K562 (cell line): ENCODE data around the gene RAD51AP2. TPM values are rescaled to one million over a fixed set of nuclear protein-coding genes. Genes with fewer than 3 reads are reported as not detected.
A peak's percentile ranks its signal among the peaks of the same experiment; 100 is the strongest.

Experiments
- ATAC-seq: fragments of 200-7000 bp; cut with Tn5 transposase; 3 replicates; pipeline ENCODE4 v1.9.1; 2020; ENCODE audit warnings: moderate library complexity
- BruUV-seq: library from RNA; stranded (reverse); fragments of 400-500 nt; replicated peaks from 2 replicates; lab custom pipeline; 2021; lab: Mats Ljungman, UMichigan
- CTCF ChIA-PET: fragments of 300-600 bp; formaldehyde crosslinking; extraction: SDS; loops from one replicate; lab custom pipeline; 2021; ENCODE audit warnings: low intra/inter-chr PET ratio; lab: Yijun Ruan, JAX
- POLR2A ChIA-PET: fragments of 300-600, 350-650 bp; sonication (Branson Sonifier 250); formaldehyde crosslinking; extraction: SDS; loops from one replicate; lab custom pipeline; 2021; ENCODE audit warnings: antibody characterized with exemption, inconsistent platforms; lab: Yijun Ruan, JAX
- DNase-seq, 4 experiments: peaks; one replicate each; pipeline versions ENCODE4 v3.0.0 to v3.0.0-alpha.2; 2011 to 2018; ENCODE audit warnings: low spot score in 3 of 4, mixed read lengths in 3 of 4; ENCODE audit errors: extremely low read depth in 1 of 4
- FAIRE-seq: peaks from 2 replicates; lab custom pipeline; 2011; peaks lifted over from hg19 to GRCh38; lab: Jason Lieb, UNC
- H2AFZ ChIP-seq: 2 replicates; pipeline ENCODE4 v1.6.0; 2011; ENCODE audit warnings: low read depth, low read length, control low read depth, inconsistent platforms
- H3K27ac ChIP-seq: fragments of 200-600 bp; 3 replicates; pipeline ENCODE4 v1.8.0; 2011; ENCODE audit warnings: low read depth, mild to moderate bottlenecking, control low read depth, inconsistent platforms, low read length, moderate library complexity, mixed read lengths; ENCODE audit errors: extremely low read depth
- H3K27me3 ChIP-seq, 2 experiments: fragments of 300-600 bp in 1 of 2; 2 replicates in 1 of 2; 3 replicates in 1 of 2; pipeline versions ENCODE4 v1.6.0 to v1.8.0; 2011; ENCODE audit warnings: inconsistent platforms in 2 of 2, low read length in 2 of 2, mild to moderate bottlenecking in 1 of 2, mixed read lengths in 1 of 2, moderate library complexity in 1 of 2; ENCODE audit not compliant: control insufficient read depth in 2 of 2, insufficient read depth in 2 of 2
- H3K36me3 ChIP-seq: fragments of 300-600 bp; 3 replicates; pipeline ENCODE4 v1.8.0; 2011; ENCODE audit warnings: mild to moderate bottlenecking, low read length, inconsistent platforms; ENCODE audit not compliant: control insufficient read depth, insufficient read depth
- H3K4me1 ChIP-seq, 2 experiments: fragments of 200-600 bp in 1 of 2; replicated peaks in 1 of 2; 2 replicates in 1 of 2; 3 replicates in 1 of 2; pipeline versions ENCODE4 v1.5.1 to v1.8.0; 2011; ENCODE audit warnings: inconsistent platforms in 2 of 2, low read length in 2 of 2, mild to moderate bottlenecking in 1 of 2, mixed read lengths in 1 of 2, moderate library complexity in 1 of 2; ENCODE audit not compliant: control insufficient read depth in 2 of 2, insufficient read depth in 2 of 2
- H3K4me2 ChIP-seq: 2 replicates; pipeline ENCODE4 v1.6.1; 2011; ENCODE audit warnings: low read length, control low read depth, inconsistent platforms, mixed read lengths; ENCODE audit not compliant: insufficient read depth
- H3K4me3 ChIP-seq: fragments of 200-600 bp; sonication (generic), shearing (Covaris generic); 2 replicates; pipeline ENCODE4 v1.5.1; 2016; ENCODE audit warnings: control low read depth, inconsistent platforms
- H3K79me2 ChIP-seq: fragments of 200-600 bp; 3 replicates; pipeline ENCODE4 v1.8.0; 2011; ENCODE audit warnings: low read length, inconsistent platforms; ENCODE audit not compliant: control insufficient read depth, insufficient read depth
- H3K9ac ChIP-seq, 2 experiments: 2 replicates each; pipeline versions ENCODE4 v1.6.0 to v1.6.1; 2011; ENCODE audit warnings: low read depth in 2 of 2, low read length in 2 of 2, control low read depth in 1 of 2, inconsistent platforms in 1 of 2, mild to moderate bottlenecking in 1 of 2, mixed read lengths in 1 of 2; ENCODE audit not compliant: insufficient read depth in 1 of 2
- H3K9me1 ChIP-seq: one replicate; pipeline ENCODE4 v1.6.0; 2011; ENCODE audit warnings: inconsistent platforms, mild to moderate bottlenecking, low read length, moderate library complexity; ENCODE audit not compliant: control insufficient read depth, insufficient read depth
- H3K9me3 ChIP-seq: replicated peaks from 2 replicates; pipeline ENCODE4 v1.5.1; 2011; ENCODE audit warnings: low read depth, low read length, inconsistent platforms; ENCODE audit not compliant: control insufficient read depth, insufficient read depth
- H4K20me1 ChIP-seq: replicated peaks from 2 replicates; pipeline ENCODE4 v1.6.1; 2011; ENCODE audit warnings: low read length, inconsistent platforms, mixed read lengths; ENCODE audit not compliant: control insufficient read depth, insufficient read depth
- BDP1 ChIP-seq: IDR thresholded peaks from 3 replicates; pipeline ENCODE4 v1.6.1; 2011; ENCODE audit not compliant: insufficient read length, insufficient read depth
- MIER1 ChIP-seq: fragments of 450-650 bp; IDR thresholded peaks from 2 replicates; pipeline ENCODE4 v1.6.1; 2016; ENCODE audit warnings: antibody characterized with exemption, mild to moderate bottlenecking, low read depth
- NCOA6 ChIP-seq: fragments of 450-650 bp; IDR thresholded peaks from 2 replicates; pipeline ENCODE4 v1.6.1; 2017; ENCODE audit warnings: mild to moderate bottlenecking
- RBM17 ChIP-seq: fragments of 200-400 bp; formaldehyde crosslinking; IDR thresholded peaks from 2 replicates; pipeline ENCODE4 v1.6.1; 2017; ENCODE audit warnings: low read depth, mild to moderate bottlenecking, low read length, borderline replicate concordance
- ZFP91 ChIP-seq: sonication (generic); formaldehyde crosslinking; IDR thresholded peaks from 2 replicates; pipeline ENCODE4 v1.8.0; 2022; ENCODE audit warnings: mild to moderate bottlenecking, missing genetic modification reagents
- ZFX ChIP-seq: sonication (generic); formaldehyde crosslinking; IDR thresholded peaks from 2 replicates; pipeline ENCODE4 v1.8.0; 2022; ENCODE audit warnings: mild to moderate bottlenecking, missing genetic modification reagents, moderate library complexity
- ZNF316 ChIP-seq: fragments of 450-650 bp; IDR thresholded peaks from 2 replicates; pipeline ENCODE4 v1.6.1; 2016
- WGBS: fragments of 100-300 bp; shearing (Covaris generic); methylation state at CpG from one replicate; pipeline ENCODE4 v1.1.6; 2016; ENCODE audit warnings: low coverage, mixed read lengths; ENCODE audit not compliant: insufficient coverage; ENCODE audit errors: missing lambda C conversion rate; 5-methylcytosine and 5-hydroxymethylcytosine counted together
- in situ Hi-C: fragments of 300-500 bp; cut with MboI; formaldehyde crosslinking; loops from 4 replicates; pipeline ENCODE4 v1.15.0; 2018; ENCODE audit warnings: inconsistent platforms, mixed read lengths
- intact Hi-C: fragments of 100-400 bp; cut with micrococcal nuclease; formaldehyde crosslinking; loops from 2 replicates; pipeline ENCODE4 v1.14.2; 2022
- polyA plus RNA-seq, 8 experiments: library from polyadenylated mRNA; depleted of rRNA in 4 of 8; stranded (reverse) in 5 of 8; unstranded in 3 of 8; fragments of >200 nt; fragmentation: Nextera tagmentation in 2 of 8; fragmentation: Illumina TruSeq in 1 of 8; extraction: Ambion mirVana in 2 of 8; extraction: Trizol in 1 of 8; gene quantifications; 2 replicates each; pipeline versions ENCODE4 v1.2.1 to v1.2.3, GENCODE V29; 2011 to 2014; ENCODE audit warnings: inconsistent platforms in 1 of 8, missing spikeins in 1 of 8
- total RNA-seq, 7 experiments: library from RNA; depleted of rRNA in 6 of 7; stranded (reverse); fragments of >200 nt in 6 of 7; fragmentation: Illumina TruSeq in 2 of 7; extraction: Trizol in 2 of 7; gene quantifications; 2 replicates each; pipeline versions ENCODE4 v1.2.1 to v1.2.3, GENCODE V29; 2011 to 2021; ENCODE audit warnings: low replicate concordance in 1 of 7

The RAD51AP2 gene
- total and polyA plus RNA-seq, 9 of the 15 experiments (the other 6 are each of a cell fraction or from before 2014, with no cell fraction given), result 0.01 to 0.04 (median 0.04) TPM; not detected in 6

- Histone ChIP-seq H2AFZ (no peak overlapping the region), H3K9me1 (no peaks in the 10 kb centered on the region), H3K36me3 (no peaks in the 10 kb centered on the region), H4K20me1 (no peaks in the 10 kb centered on the region), H3K27me3 (no peaks in the 10 kb centered on the region), H3K4me3 (no peak overlapping the region), H3K79me2 (no peaks in the 10 kb centered on the region), H3K27ac (no peak overlapping the region), H3K9me3 (no peaks in the 10 kb centered on the region), H3K9ac (no peak overlapping the region), H3K4me1 (no peaks in the 10 kb centered on the region), H3K4me2 (no peak overlapping the region)
- FAIRE-seq (no peak), DNase-seq (no peak), ATAC-seq (no peak)
- in situ Hi-C loops, result no loop called here
- ChIA-PET POLR2A (no interaction called here), CTCF (no interaction called here)
- intact Hi-C loops, result no loop called here
- TF ChIP-seq ZNF316, result 0 out of 2 replicates have a peak, but pooled peaks have one; percentile 23
- no peak for TF ChIP-seq NCOA6
- WGBS, result 0% methylated on average over 1 of the region's 1 CpG
- no TSS peak for BruUV-seq
These were observed 20.5 kb downstream of the RAD51AP2 start for GRCh38 chr2:17497718-17498117.

- H3K4me3 ChIP-seq, result no peak overlapping the region
- in situ Hi-C loops, result no loop called here
- H4K20me1 ChIP-seq, result no peaks in the 10 kb centered on the region
- H3K4me1 ChIP-seq, result no peaks in the 10 kb centered on the region
- intact Hi-C loops, result no loop called here
- ATAC-seq (no peak), DNase-seq (no peak), FAIRE-seq (no peak)
- ChIA-PET CTCF (no interaction called here), POLR2A (interaction anchor here (0.9 kb wide), 1 partner anchor 79 kb away, joined by 3 read pairs; no protein-coding TSS in a partner anchor)
- H3K9ac ChIP-seq, result no peak overlapping the region
- TF ChIP-seq RBM17 (no peak), ZFP91 (CRISPR knock-in tag) (no peak), ZFX (CRISPR knock-in tag) (no peak), MIER1 (no peak), BDP1 (no peak)
- H3K79me2 ChIP-seq, result no peaks in the 10 kb centered on the region
- H3K4me2 ChIP-seq, result no peak overlapping the region
- H3K36me3 ChIP-seq, result no peaks in the 10 kb centered on the region
- no peaks in the 10 kb centered on the region for H3K27me3 ChIP-seq
- no peaks in the 10 kb centered on the region for H3K9me3 ChIP-seq
- H2AFZ ChIP-seq, result no peak overlapping the region
- no peaks in the 10 kb centered on the region for H3K9me1 ChIP-seq
- no peak overlapping the region for H3K27ac ChIP-seq
- 0% methylated on average over 1 of the region's 1 CpG for WGBS
- BruUV-seq, result no TSS peak
These were observed 22.6 kb downstream of the RAD51AP2 start for GRCh38 chr2:17495590-17495989.
